ENCODE data around the gene HECTD2. TPM values are rescaled to one million over a fixed set of nuclear protein-coding genes. Genes with fewer than 3 reads are reported as not detected.
"Not testable (repeated sequence)": the region's sequence is repeated elsewhere in the genome, so short reads cannot be mapped to it uniquely, and the experiment has no call there.

The HECTD2 gene
- polyA plus RNA-seq, 1 donor, result 14.5 TPM

DNA sequence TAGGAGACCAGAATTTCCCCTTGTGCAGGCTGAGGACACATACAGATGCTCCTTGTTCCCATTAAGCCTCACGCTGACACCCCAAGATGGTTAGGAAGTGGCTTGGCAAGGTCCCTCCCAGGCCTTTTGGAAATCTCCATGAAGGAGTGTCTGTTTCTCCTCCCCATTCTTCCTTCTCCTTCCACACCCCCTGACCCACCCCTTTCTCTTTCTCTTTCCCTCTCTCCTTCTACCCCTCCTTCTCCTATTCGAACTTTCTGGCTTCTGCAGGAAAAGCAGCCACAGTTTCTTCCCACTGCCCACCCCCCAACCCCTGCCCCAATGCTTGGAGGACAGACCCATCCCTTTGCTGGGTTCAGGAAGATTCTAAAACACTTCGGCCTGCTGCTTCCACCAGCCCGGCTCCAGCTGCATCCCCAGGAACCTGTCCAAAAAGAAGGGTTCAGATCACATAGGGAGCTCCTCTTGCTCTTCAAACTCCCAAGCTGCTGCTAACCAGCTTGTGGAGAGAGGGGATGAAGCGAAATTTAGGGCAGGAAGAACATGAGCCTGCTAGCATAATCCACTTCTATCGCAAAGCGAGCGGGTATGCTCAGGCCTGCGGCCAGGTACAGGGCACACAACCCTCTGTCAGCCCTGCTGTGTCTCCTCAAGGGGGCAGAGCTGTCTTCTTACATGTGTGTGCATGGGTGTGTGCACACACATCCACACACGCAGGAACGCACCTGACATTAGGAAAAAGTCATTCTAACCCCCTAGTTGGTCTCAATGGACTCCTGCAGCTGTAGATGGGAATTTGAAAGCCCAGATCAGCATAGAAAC lies 142.3 kb downstream of the HECTD2 start:
- H3K27ac ChIP-seq (ENCODE audit: low read length), result peak overlapping the region; percentile 3
- DNase-seq, result peak in 1 of 2 donors; percentile 38
- H3K4me3 ChIP-seq (ENCODE audit: low read length), result no peak overlapping the region
- no peaks in the 10 kb centered on the region for H3K36me3 ChIP-seq (ENCODE audit: control insufficient read depth, insufficient read depth, low read length)
- H3K4me1 ChIP-seq (ENCODE audit: control insufficient read depth, insufficient read depth, low read length), result peaks cover 35% of the 10 kb centered on the region
- no peaks in the 10 kb centered on the region for H3K9me3 ChIP-seq (ENCODE audit: control insufficient read depth, low read depth, low read length)
- 57% methylated on average over 1 of the region's 11 CpGs for WGBS (ENCODE audit: insufficient coverage, low lambda C conversion rate)
- no peaks in the 10 kb centered on the region for H3K27me3 ChIP-seq (ENCODE audit: control insufficient read depth, insufficient read depth, low read length)

DNA sequence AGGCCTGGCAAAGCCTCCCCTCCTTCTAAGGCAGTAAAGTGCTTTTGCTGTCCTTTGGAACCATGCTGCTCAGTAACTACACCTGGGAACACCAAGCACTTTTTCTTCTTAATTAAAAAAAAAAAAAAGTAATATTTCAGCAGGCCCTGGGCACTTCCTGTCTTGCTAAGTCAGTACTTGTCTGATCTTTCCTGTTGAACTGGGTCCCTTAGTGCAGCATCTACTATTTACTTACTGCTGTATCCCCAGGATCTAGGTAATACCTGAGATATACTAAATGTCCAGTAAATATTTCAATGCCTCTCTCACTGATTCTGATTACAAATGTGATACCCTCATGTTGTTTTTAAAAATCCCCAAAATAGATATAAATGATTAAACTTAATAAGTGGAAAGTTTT lies 145.3 kb downstream of the HECTD2 start:
- no peaks in the 10 kb centered on the region for H3K36me3 ChIP-seq (ENCODE audit: control insufficient read depth, insufficient read depth, low read length)
- DNase-seq, result peak in 1 of 2 donors; percentile 36
- peaks cover 59% of the 10 kb centered on the region for H3K4me1 ChIP-seq (ENCODE audit: control insufficient read depth, insufficient read depth, low read length)
- H3K27me3 ChIP-seq (ENCODE audit: control insufficient read depth, insufficient read depth, low read length), result no peaks in the 10 kb centered on the region
- peak overlapping the region; percentile 81 for H3K27ac ChIP-seq (ENCODE audit: low read length)
- no peak overlapping the region for H3K4me3 ChIP-seq (ENCODE audit: low read length)
- no peaks in the 10 kb centered on the region for H3K9me3 ChIP-seq (ENCODE audit: control insufficient read depth, low read depth, low read length)

DNA sequence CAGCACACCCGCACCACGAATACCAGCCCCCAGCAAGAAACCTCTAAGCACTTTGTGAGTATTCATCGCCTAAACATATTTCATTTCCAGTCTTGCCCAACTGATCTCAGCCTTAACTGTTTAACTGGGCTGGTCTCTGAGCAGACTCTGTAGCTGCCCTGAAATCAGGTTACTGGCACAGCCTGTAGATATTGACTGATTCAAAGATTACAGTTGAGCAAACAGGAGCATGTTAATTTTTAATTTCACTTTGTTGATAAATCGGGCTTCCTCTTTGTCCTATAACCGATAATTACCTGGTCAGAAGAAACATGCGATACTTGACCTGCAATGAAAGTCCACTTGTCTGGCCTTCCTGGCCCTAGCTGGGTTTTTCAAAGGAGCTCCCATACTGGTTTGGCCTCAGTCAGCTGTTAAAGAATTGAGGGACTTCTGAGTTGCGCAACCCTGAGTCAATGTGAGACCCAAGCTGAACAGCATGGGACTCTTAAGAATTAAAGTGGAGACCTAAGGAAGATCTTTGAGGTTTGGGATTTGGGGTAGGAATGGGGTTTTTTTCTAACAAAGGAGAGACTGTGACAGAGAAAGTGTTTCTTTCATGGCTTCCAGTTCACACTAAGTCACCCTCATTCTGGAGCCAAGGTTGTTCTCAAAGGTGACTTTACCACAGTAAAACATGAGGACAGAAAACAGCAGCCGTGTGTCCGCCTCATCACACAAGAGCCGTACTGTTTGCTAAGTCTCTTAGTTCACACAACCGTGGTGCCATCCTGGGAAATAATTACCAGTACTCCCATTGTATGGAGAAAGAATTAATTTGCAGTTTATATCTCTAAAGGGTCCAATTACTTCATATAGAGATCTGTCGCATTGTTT lies 146.8 kb downstream of the HECTD2 start:
- Histone ChIP-seq H3K4me1 (ENCODE audit: control insufficient read depth, insufficient read depth, low read length) (peaks cover 62% of the 10 kb centered on the region), H3K9me3 (ENCODE audit: control insufficient read depth, low read depth, low read length) (peaks cover 6% of the 10 kb centered on the region), H3K36me3 (ENCODE audit: control insufficient read depth, insufficient read depth, low read length) (no peaks in the 10 kb centered on the region), H3K4me3 (ENCODE audit: low read length) (no peak overlapping the region), H3K27me3 (ENCODE audit: control insufficient read depth, insufficient read depth, low read length) (no peaks in the 10 kb centered on the region), H3K27ac (ENCODE audit: low read length) (peak overlapping the region; percentile 81)
- DNase-seq, result peak; percentile 75 to 90
- 67% methylated on average over 1 of the region's 12 CpGs for WGBS (ENCODE audit: insufficient coverage, low lambda C conversion rate)

DNA sequence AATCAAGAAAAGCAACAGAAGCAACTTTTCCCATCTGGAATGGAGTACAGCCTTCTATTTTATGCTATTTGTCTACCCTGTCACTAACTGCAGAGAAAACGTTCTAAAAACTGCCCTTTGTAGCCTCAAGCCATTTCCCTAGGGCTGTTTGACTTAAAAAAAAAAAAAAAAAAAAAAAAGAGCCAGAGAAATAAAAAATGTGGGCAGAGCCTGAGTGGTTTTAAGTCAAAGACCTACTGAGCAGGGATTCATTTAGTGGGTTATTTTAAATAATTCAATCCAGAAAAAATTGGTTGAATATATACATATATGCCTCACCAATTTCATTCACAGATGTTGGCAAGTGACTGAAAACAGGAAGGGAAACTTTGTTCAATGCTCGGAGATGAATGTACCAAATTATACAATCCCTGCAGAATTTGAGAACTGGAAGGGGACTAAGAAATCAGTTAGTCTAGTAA lies 147.5 kb downstream of the HECTD2 start:
- Histone ChIP-seq H3K27me3 (ENCODE audit: control insufficient read depth, insufficient read depth, low read length) (no peaks in the 10 kb centered on the region), H3K4me1 (ENCODE audit: control insufficient read depth, insufficient read depth, low read length) (peaks cover 62% of the 10 kb centered on the region), H3K27ac (ENCODE audit: low read length) (peak overlapping the region; percentile 81), H3K9me3 (ENCODE audit: control insufficient read depth, low read depth, low read length) (peaks cover 6% of the 10 kb centered on the region), H3K4me3 (ENCODE audit: low read length) (no peak overlapping the region), H3K36me3 (ENCODE audit: control insufficient read depth, insufficient read depth, low read length) (no peaks in the 10 kb centered on the region)
- peak in 1 of 2 donors; percentile 8 for DNase-seq
- 0% methylated on average over 1 of the region's 2 CpGs for WGBS (ENCODE audit: insufficient coverage, low lambda C conversion rate)

DNA sequence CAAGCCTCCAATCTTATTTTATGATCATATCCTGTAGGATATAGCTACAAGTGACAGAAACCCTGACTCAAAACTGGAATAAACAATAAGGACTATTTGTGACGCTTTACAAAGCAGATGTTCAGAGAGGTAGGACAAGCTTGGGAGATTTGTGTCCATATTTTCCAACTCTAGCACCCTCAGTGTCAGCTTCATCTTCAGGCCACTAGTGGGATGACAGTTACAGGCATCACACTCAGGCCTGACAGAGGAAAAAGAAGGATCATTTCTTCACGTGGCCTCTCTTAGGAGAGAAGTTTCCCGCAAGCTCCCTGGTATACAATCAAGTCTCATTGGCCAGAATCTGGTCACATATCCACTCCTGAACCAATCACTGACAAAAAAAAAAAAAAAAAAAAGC lies 148.3 kb downstream of the HECTD2 start:
- H3K27me3 ChIP-seq (ENCODE audit: control insufficient read depth, insufficient read depth, low read length), result no peaks in the 10 kb centered on the region
- H3K36me3 ChIP-seq (ENCODE audit: control insufficient read depth, insufficient read depth, low read length), result no peaks in the 10 kb centered on the region
- 80% methylated on average over 1 of the region's 3 CpGs for WGBS (ENCODE audit: insufficient coverage, low lambda C conversion rate)
- DNase-seq, result peak in 1 of 2 donors; percentile 8
- peaks cover 6% of the 10 kb centered on the region for H3K9me3 ChIP-seq (ENCODE audit: control insufficient read depth, low read depth, low read length)
- no peak overlapping the region for H3K4me3 ChIP-seq (ENCODE audit: low read length)
- peak overlapping the region; percentile 81 for H3K27ac ChIP-seq (ENCODE audit: low read length)
- peaks cover 61% of the 10 kb centered on the region for H3K4me1 ChIP-seq (ENCODE audit: control insufficient read depth, insufficient read depth, low read length)

DNA sequence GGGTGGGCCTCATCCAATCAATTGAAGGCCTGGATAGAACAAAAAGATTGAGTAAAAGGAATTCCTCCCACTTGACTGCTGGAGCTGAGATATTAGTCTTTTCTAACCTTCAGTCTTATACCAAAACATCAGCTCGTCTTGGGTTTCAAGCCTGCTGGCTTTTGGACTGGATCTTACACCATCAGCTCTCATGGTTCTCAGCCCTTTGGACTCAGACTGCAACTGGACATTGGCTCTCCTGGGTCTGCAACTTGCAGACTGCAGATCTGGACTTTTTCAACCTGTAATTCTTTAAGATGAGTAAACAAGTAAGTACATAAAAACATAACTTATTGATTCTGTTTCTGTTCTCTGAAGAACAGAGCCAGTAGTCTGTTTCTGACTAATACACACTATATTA lies 149.0 kb downstream of the HECTD2 start:
- Histone ChIP-seq H3K36me3 (ENCODE audit: control insufficient read depth, insufficient read depth, low read length) (no peaks in the 10 kb centered on the region), H3K4me1 (ENCODE audit: control insufficient read depth, insufficient read depth, low read length) (peaks cover 59% of the 10 kb centered on the region), H3K9me3 (ENCODE audit: control insufficient read depth, low read depth, low read length) (peaks cover 6% of the 10 kb centered on the region), H3K27ac (ENCODE audit: low read length) (peak overlapping the region; percentile 81), H3K27me3 (ENCODE audit: control insufficient read depth, insufficient read depth, low read length) (no peaks in the 10 kb centered on the region), H3K4me3 (ENCODE audit: low read length) (no peak overlapping the region)
- no CpG with 5 or more reads among the region's 1 CpG for WGBS (ENCODE audit: insufficient coverage, low lambda C conversion rate)
- peak; percentile 52 to 64 for DNase-seq

DNA sequence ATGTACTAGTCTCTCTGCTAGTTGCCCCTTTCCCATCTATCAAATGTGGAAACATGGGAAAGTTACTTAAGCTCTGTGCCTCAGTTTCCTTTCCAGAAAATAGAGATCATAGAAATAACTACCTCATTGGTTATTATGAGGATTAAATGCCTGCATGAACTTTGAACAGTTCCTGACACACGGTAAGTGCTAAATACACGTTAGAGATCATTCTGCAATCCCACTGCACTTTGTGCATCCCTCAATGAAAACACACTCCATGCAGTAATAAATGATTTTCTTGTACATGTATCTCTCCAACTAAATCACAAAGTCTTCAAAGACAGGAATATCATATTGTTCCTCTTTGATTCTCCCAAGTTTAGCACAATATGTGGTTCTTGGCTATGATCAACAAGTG lies 149.6 kb downstream of the HECTD2 start:
- no CpG with 5 or more reads among the region's 2 CpGs for WGBS (ENCODE audit: insufficient coverage, low lambda C conversion rate)
- DNase-seq, result peak in 1 of 2 donors; percentile 52
- H3K36me3 ChIP-seq (ENCODE audit: control insufficient read depth, insufficient read depth, low read length), result no peaks in the 10 kb centered on the region
- H3K4me1 ChIP-seq (ENCODE audit: control insufficient read depth, insufficient read depth, low read length), result peaks cover 57% of the 10 kb centered on the region
- H3K9me3 ChIP-seq (ENCODE audit: control insufficient read depth, low read depth, low read length), result peaks cover 6% of the 10 kb centered on the region
- no peaks in the 10 kb centered on the region for H3K27me3 ChIP-seq (ENCODE audit: control insufficient read depth, insufficient read depth, low read length)
- H3K4me3 ChIP-seq (ENCODE audit: low read length), result no peak overlapping the region
- peak overlapping the region; percentile 81 for H3K27ac ChIP-seq (ENCODE audit: low read length)

DNA sequence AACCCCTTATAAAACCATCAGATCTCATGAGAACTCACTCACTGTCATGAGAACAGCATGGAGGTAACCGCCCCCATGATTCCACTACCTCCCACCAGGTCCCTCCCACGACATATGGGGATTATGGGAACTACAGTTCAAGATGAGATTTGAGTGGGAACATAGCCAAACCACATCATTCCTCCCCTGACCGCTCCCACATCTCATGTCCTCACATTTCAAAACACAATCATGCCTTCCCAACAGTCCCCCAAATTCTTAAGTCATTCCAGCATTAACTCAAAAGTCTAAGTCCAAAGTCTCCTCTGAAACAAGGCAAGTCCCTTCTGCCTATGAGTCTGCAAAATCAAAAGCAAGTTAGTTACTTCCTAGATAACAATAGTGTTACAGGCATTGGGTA lies 150.7 kb downstream of the HECTD2 start:
- not testable (repeated sequence) for H3K27me3 ChIP-seq (ENCODE audit: control insufficient read depth, insufficient read depth, low read length); H3K36me3 ChIP-seq (ENCODE audit: control insufficient read depth, insufficient read depth, low read length); H3K9me3 ChIP-seq (ENCODE audit: control insufficient read depth, low read depth, low read length); H3K27ac ChIP-seq (ENCODE audit: low read length); H3K4me3 ChIP-seq (ENCODE audit: low read length)
- WGBS (ENCODE audit: insufficient coverage, low lambda C conversion rate), result no CpG with 5 or more reads among the region's 3 CpGs
- H3K4me1 ChIP-seq (ENCODE audit: control insufficient read depth, insufficient read depth, low read length), result peaks cover 52% of the 10 kb centered on the region
- DNase-seq, result peak in 1 of 2 donors; percentile 37

DNA sequence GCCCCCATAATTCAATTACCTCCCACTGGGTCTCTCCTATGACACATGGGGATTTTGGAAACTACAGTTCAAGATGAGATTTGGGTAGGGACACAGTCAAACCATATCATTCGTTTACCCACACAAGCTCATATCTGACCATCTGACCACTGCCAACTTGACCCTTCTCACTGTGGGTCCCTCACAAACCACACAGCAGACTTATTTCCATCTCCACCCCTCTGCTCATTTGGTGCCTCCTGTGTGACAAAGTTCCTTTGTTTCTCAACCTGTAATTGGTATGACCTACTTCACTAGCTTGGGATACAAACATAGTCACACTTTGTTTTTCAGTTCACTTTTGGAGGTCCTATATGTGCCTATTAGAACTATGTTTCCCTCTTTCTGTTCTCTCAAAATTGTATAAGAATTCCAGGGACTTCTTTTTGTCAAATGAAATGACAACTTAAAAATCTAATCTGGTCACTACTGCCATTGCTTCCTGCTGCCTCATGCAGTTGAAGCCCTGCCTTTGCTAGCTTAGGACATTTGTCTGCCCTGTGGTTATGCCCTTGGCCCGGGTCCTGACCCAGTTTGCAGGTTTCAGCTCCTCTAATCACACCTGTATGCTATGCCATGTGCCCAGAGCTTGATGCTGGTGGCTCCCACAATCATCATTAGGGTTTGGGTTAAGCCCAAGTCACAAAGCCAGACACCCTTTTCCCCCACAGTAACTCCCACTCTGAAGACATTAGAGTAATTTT lies 152.9 kb downstream of the HECTD2 start:
- H3K4me3 ChIP-seq (ENCODE audit: low read length), result no peak overlapping the region
- peaks cover 6% of the 10 kb centered on the region for H3K9me3 ChIP-seq (ENCODE audit: control insufficient read depth, low read depth, low read length)
- H3K36me3 ChIP-seq (ENCODE audit: control insufficient read depth, insufficient read depth, low read length), result no peaks in the 10 kb centered on the region
- peaks cover 34% of the 10 kb centered on the region for H3K4me1 ChIP-seq (ENCODE audit: control insufficient read depth, insufficient read depth, low read length)
- H3K27me3 ChIP-seq (ENCODE audit: control insufficient read depth, insufficient read depth, low read length), result no peaks in the 10 kb centered on the region
- WGBS (ENCODE audit: insufficient coverage, low lambda C conversion rate), result no CpG with 5 or more reads among the region's 2 CpGs
- H3K27ac ChIP-seq (ENCODE audit: low read length), result peak overlapping the region; percentile 45
- no peak for DNase-seq

DNA sequence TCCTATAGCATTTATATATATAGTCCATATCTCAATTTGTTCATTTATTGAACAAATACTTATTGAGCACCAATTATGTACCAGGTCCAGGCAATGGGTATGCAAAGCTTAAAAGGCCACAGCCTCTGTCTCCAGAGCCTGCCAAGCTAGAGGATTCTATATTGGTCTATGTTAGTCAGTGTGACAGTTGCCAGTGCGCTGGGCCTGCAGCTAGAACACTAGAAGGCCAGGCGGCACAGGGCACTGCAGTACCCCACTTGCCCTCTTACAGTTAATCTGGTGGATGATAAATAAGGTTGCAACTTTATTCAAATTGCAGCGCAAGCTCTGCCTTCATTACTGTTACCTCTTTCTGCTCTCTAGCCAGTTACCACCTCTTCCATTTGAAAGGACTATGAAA lies 153.9 kb downstream of the HECTD2 start:
- Histone ChIP-seq H3K4me1 (ENCODE audit: control insufficient read depth, insufficient read depth, low read length) (peaks cover 25% of the 10 kb centered on the region), H3K4me3 (ENCODE audit: low read length) (no peak overlapping the region)
- WGBS (ENCODE audit: insufficient coverage, low lambda C conversion rate), result no CpG with 5 or more reads among the region's 3 CpGs

More for the DNA sequence above, 153.9 kb downstream of the HECTD2 start:
- Histone ChIP-seq H3K27ac (ENCODE audit: low read length) (no peak overlapping the region), H3K9me3 (ENCODE audit: control insufficient read depth, low read depth, low read length) (peaks cover 6% of the 10 kb centered on the region), H3K36me3 (ENCODE audit: control insufficient read depth, insufficient read depth, low read length) (no peaks in the 10 kb centered on the region), H3K27me3 (ENCODE audit: control insufficient read depth, insufficient read depth, low read length) (no peaks in the 10 kb centered on the region)
- no peak for DNase-seq

All from large intestine (tissue), 3 donors.